Vagina (tissue), 2 donors: ENCODE data around the gene ARMC8.

ENCODE experiments used
- CTCF ChIP-seq, 3 experiments: fragments of 450-650 bp in 2 of 3; fragments of 200-600 bp in 1 of 3; sonication (generic) in 1 of 3; IDR thresholded peaks; one replicate each; pipeline ENCODE4 v1.5.1; 2017 to 2019; ENCODE audit warnings: antibody characterized with exemption in 3 of 3, mild to moderate bottlenecking in 2 of 3, moderate library complexity in 2 of 3
- POLR2A ChIP-seq, 2 donors: fragments of 450-650 bp; IDR thresholded peaks; one replicate each; pipeline ENCODE4 v1.6.1; 2017; ENCODE audit warnings: antibody characterized with exemption in 2 of 2, mild to moderate bottlenecking in 2 of 2, moderate library complexity in 2 of 2
- POLR2AphosphoS5 ChIP-seq, 2 donors: sonication (generic); formaldehyde crosslinking; IDR thresholded peaks; one replicate each; pipeline ENCODE4 v1.9.0; 2017; ENCODE audit warnings: antibody characterized with exemption in 2 of 2, mild to moderate bottlenecking in 2 of 2, low read depth in 1 of 2; ENCODE audit not compliant: insufficient read depth in 1 of 2

GRCh38 chr3:138289701-138290100, 102.6 kb downstream of the ARMC8 start:
- TF ChIP-seq CTCF (IDR thresholded peaks at IDR 0.05): no peak
- TF ChIP-seq POLR2AphosphoS5 (IDR thresholded peaks at IDR 0.05; ENCODE audit: insufficient read depth in 1 of 2, low read depth in 1 of 2): no peak
- TF ChIP-seq POLR2A (IDR thresholded peaks at IDR 0.05): no peak
